GM18517 (cell line): ENCODE results near the gene MT1H.
"Not testable (repeated sequence)": the region's sequence is repeated elsewhere in the genome, so short reads cannot be mapped to it uniquely, and the experiment has no call there.

Experiments
- ATAC-seq: cut with Tn5 transposase; IDR thresholded peaks from one replicate; pipeline ENCODE4 v1.9.1; 2021; ENCODE audit warnings: mild to moderate bottlenecking, moderate library complexity; ENCODE audit not compliant: unreplicated experiment

Gene MT1H

GRCh38 chr16:56711862-56712261 is 42.2 kb downstream of the MT1H start:
- ATAC-seq: no peak

DNA sequence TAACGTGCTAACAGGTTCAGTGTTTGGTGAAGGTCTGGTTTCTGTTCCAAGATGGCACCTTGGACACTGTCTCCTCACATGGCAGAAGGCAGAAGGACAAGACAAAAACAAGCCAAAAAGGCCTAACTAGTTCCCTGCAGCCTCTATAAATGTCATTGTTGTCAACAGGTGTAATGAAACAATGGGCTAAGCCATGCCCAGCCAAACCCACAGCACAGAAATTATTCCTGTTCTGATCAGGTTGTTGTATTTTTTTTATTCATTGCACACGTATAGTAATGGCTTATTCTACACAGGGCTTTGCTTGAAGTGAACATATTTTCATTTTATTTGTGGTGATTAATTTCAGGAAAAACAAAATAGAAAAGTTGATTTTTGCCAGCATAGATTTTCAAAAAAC is 44.2 kb downstream of the MT1H start:
- ATAC-seq: no peak

GRCh38 chr16:56715126-56715525 is 45.5 kb downstream of the MT1H start:
- ATAC-seq: no peak

DNA sequence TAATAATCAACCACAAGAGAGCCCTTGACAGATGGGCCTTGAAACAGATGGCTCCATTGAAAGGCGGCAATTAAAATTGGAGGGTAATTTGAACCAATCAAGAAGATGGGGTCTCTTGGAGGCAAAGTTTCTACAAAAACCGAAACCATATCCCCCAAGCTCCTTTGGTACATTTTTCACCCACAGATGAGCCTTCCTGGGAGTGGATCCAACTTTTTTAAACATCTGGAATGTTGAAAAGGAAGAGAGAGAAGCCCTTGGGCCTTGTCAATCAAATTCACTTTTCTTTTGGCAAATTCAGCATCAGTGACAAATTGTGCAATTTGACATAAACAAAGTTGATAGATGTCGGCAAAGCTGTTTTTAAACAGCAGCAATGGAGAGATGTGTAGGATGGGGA is 47.1 kb downstream of the MT1H start:
- ATAC-seq: no peak

DNA sequence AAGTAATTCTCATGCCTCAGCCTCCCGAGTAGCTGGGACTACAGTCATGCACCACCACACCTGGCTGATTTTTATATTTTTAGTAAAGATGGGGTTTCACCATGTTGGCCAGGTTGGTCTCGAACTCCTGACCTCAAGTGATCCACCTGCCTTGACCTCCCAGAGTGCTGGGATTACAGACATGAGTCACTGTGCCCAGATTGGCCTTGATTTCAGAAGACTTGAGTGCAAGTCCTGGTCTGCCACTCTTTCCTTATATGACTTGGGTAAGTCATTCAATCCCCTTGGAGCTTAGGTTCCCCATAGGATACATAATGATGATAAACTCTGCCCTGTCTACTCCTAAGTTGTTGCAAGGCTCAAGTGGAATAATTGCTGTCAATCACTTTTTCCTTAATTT is 47.9 kb downstream of the MT1H start:
- ATAC-seq: not testable (repeated sequence)
